GF-D8 (cell line): Measurements from ENCODE around the gene TBC1D2.

Experiments
- DNase-seq: peaks from one replicate; lab custom pipeline; 2025; lab: John Stamatoyannopoulos, UW

Gene TBC1D2

DNA sequence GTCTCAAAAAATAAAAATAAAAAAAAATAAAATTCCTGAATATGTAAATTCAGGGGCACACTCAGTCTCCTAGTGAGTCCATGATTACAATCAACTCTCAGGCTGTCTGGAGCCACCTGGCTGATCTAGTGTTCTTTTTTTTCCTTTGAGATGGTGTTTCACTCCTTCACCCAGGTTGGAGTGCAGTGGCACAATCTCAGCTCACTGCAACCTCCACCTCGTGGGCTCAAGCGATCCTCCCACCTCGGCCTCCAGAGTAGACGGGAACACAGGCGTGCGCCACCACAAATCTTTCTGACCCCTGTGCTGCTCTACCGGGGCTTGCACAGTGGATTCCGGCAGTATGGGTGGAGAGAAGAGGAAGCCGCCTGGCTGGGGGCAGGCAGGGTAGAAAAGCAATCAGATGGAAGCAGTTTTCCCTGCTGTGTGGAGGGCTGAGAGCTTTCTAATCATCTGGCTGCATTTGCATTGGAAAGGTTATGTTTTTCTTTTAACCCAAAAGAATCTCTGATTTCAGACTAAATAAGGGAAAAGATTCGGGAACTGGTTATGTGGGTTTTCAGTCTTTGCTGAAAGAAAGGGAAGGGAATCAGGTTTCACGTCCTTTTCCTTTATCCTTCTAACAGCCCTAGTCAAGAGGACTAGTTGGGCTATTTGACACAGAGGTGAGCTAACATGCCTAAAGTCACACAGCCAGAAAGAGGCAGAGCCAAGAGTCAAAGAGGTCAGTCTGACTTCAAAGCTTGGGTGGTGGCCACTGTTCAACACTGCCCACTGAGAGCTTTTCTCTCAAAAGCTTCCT lies 36.7 kb downstream of the TBC1D2 start:
- DNase-seq, result no peak

DNA sequence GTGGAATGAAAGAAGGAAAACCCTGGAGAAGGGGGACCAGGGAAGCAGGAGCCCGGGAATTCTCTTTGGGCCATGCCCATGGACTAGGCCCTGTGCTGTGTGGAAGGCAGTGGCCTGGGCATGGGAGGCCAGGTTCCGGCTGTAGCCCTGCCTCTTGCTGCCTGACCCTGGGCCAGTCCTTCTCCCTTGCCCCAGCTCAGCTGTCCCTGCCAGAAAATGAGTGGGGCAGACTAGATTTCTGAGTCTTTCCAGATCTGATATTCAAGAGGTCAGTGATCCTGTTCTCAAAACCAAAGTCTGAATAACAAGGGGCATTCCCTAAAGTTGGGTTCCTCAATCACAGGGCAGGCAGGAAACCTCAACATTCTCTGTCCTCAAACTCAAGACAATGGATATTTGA lies 38.2 kb downstream of the TBC1D2 start:
- DNase-seq, result no peak

DNA sequence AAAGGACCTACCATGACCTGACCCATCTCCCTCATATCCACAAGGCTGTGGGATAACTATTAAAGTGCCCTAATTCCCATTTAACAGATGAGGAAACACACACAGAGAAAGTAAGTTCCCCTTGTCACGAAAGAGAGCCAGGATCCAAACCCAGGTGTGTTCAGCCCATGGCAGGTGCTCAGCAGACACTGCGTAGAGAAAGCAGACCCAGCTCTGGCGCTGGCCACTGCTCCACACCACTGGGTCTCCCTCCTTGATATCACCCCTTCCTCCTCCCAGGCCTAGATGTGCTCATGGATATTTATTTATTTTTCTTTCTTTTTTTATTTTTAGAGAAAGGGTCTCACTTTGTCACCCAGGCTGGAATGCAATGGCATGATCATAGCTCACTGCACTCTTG lies 39.1 kb downstream of the TBC1D2 start:
- DNase-seq, result no peak

DNA sequence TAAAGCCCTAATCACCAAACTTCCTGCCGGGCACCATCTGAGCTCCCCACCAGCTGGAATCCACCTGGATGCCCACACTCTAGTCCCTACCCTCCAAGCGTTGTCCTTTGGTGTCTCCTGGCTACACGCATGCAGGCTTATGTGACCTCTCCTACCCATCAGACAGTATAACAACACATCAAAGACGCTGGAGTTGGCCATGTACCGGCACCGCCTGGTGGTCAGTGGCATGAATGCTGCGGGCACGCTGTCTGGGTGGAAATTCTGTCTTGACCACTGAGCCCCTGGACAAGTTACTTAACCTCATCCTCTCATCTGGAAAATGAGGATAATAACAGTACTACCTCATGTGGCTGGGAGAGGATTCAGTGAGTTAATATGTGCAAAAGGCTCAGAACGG lies 39.6 kb downstream of the TBC1D2 start:
- DNase-seq, result no peak

DNA sequence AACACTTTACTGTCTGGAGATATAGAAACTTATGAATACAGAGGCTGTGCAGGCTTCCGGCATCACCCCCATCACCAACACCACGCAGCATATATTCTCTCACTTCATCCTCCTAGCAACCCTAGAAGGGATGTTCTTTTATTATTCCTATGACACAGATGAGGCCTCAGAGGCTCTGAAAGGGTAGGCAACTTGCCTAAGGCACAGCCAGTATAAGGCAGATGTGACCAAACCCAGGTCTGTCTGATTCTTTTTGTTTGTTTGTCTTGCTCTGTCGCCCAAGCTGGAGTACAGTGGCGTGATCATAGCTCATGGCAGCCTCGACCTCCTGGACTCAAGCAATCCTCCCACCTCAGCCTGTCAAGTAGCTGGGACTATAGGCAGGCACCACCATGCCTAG lies 40.2 kb downstream of the TBC1D2 start:
- no peak for DNase-seq

DNA sequence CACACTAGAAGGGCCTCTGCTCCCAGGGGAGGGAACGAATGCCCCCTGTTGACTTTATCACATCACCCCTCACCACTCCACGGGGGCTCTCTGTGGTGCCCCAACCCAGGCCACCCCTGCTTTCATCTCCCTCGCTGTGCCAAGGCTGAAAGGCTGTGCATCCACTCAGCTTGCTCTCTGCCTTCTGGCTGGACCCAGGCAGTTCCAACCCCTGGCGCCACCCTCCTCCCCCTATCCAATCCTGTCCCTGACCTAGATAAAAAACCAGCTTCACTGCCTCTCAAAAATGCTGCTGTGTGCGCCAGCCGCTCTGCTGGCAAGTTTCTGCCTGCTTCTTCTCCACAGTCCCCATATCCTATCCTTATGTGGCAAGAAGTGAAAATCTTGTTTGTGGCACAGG lies 40.6 kb downstream of the TBC1D2 start:
- no peak for DNase-seq

DNA sequence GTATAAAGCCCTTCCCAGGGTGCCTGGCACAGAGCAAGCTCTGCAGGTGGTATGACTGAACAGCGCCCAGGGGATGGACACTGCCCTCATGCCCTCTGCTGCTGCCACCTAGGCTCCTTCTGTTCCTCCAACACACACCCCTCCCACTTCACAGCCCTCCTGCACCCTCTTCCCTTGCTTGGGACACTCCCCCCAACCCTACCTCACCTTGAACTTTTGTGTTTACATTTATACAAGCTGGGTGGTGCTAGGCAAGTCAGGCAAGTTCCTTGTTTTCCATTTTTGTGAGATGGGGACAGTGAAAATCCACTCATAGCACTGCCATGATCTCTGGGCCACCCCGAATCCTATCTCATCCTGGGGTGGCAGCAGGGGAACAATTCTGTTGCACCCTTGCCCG lies 44.2 kb downstream of the TBC1D2 start:
- DNase-seq, result no peak

DNA sequence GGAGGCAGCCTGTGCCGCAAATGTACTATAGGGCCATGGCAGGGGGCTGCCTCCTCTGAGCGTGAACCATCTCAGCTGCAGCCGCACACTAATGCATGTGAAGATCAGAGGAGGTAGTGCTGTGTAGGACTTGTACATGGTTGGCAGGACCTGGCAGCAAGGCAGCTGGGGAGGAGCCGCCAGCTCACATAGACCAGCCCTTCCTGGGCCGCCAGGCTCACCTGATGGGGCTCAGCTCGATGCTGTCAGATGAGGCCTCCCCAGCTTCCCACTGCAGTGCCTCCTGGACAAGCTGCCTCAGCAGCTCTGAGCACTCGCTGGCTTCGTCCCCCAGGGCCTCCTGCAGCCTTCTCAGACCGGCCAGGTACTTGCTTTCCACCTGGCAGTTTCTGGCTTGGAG lies 45.0 kb downstream of the TBC1D2 start:
- no peak for DNase-seq

DNA sequence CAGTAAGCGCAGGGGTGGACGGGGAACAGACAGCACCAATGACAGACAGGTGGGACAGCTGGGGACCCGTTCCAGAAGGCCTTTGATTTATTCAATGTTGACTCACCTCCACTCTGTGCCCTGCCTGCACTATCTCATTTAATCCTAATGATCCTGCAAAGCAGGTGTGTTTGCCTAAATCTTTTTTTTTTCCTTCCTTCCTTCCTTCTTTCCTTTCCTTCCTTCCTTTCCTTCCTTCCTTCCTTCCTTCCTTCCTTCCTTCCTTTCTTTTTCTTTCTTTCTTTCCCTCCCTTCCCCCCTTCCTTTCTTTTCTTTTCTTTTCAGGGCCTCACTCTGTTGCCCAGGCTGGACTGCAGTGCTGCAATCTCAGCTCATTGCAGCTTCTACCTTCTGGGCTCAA lies 45.9 kb downstream of the TBC1D2 start:
- DNase-seq, result no peak

DNA sequence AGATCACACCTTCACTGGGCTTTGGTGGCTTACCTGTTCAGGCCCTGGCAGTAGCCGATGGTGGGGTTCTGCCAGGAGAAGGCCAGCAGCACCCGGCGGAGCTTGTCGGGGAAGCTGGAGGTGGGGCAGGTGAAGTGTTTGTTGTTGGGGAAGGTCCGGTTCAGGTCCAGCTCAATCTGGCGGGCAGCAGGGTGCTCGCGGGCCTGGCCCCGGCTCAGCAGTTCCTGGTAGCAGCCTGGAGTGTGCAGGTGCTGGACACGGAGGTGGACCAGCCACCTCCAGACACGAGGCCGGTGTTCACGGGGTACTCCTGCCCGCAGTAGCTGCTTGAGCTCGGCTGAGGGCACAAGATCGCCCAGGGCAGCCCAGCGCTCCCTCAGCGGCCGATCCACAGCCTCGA lies 46.8 kb downstream of the TBC1D2 start:
- DNase-seq, result no peak

DNA sequence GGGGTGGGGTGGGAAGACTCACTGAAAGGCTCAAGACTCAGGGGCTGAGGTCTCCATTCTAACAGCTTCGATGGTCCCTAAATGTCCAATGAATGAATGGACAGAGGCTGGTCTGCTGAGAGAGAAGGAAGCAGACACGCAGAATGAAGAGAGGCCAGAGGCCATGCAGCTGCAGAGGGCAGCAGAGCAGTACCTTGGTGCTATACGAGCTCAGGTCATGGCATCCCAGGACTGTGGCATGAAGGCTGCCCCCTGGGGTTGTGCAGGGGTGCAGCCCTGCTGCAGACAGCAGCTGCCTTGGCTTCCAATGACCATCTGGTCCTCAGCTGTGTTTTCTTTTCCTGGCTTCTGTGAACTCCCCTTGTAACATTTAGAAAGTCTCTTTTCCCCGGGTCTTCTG lies 47.8 kb downstream of the TBC1D2 start:
- DNase-seq, result no peak

DNA sequence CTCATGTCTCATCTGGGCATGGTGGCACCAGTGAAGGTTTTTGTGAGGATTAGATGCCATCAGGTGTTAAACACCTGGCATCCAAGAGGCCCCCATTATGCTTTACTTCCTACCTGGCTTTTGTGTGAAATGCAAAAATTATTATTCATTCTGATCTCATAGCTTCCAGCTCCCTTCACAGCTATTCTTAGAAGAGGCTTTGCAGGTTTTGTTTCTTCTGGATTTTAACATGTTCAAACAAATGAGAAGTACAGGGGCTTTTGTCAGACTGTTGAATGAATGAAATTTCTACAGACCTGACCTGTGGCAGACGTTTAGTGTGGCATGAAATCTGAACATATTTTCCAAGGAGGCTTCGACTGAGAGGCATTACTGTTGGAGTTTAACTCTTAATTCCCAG lies 48.7 kb downstream of the TBC1D2 start:
- DNase-seq, result no peak

DNA sequence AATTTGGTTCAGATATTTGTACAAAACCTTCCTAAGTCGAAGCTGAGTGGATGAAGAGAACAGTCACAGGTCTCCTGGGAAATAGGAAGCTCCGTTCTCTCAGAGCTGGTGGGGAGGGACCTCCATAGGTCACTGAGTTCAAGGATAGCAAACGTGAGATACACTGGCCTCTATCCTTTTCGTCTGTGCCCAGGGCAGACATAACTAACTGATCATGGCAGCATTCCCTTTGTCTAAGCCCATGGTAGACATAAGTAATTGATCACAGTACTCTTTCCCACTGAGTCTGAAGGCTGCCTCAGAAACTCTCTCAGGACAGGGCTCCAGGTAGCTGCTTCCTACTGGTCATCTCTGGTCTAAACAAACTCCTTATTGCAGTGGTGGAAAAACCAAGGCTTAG lies 50.8 kb downstream of the TBC1D2 start:
- DNase-seq, result no peak

DNA sequence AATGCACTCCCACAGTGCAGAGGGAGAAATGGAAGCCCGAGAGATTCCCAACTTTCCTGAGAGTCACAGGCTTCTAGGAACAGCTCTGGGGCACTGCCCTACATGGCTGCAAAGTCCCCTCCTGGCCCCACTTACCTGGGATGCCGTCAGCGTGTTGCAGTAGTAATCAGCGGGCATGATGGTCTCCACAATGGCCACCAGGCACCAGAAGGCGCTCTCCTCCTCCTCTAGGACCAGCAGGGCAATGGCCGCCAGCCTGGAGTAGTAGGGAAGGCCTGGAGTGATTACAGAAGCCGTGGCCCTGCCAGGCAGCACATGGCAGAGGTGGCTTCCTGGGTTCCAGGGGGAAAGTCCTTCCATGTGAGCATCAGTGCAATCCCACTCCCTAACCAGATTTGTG lies 52.3 kb downstream of the TBC1D2 start:
- no peak for DNase-seq

DNA sequence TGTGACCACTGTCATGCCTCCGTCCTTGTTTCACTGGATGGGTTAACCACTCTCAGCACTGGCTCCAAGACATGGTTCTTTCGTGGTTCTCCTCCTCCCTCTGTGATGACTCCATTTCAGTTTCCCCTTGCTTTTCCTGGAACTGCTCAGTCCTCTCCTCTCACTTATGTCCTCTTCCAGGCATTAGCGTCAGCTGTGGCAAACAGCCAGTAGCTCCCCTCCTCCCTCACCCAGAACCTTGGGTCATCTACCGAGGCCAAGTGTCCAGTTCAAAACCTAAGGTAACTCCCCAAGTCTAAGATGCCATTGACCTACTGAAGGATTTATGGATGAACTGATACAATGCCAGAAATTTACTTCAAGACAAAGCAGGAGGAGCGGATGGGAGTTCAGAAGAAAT lies 53.2 kb downstream of the TBC1D2 start:
- no peak for DNase-seq

DNA sequence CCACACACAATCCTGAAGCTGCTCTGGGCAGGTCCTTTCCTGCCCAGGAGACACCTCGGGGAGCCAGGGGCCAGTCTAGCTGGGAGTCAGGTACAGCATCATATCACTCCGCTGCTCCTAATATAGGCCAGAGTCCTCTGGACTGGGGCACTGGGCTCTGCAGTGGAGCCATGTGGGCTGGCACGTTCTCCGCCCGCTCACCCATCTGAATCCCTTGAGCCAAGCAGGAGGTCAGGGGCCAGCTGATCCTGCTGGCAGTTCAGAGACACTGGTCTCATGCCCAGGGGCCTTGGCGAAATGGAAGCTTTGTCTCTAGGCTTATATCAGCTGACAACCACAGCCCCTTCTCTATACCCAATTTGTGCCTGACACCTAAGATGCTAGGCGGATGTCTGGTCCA lies 53.7 kb downstream of the TBC1D2 start:
- DNase-seq, result no peak

DNA sequence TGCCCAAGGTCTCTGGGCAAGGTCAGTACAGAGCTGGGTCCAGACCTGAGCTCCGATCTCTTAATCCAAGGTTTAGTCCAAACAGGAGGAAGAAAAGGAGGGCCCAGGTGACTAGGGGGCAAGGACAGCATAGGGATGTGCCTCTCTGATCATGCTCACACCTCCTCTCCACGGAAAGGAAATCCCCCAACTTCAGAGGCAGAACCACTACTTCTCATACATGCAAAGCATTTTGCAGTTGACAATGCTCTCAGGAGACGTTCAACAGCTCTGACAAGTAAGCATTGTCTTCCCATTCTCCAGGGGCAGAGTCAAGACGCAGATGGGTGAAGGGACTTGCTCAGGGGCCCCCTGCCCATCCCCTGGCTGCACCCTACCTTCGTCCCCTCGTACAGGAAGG lies 54.3 kb downstream of the TBC1D2 start:
- no peak for DNase-seq

DNA sequence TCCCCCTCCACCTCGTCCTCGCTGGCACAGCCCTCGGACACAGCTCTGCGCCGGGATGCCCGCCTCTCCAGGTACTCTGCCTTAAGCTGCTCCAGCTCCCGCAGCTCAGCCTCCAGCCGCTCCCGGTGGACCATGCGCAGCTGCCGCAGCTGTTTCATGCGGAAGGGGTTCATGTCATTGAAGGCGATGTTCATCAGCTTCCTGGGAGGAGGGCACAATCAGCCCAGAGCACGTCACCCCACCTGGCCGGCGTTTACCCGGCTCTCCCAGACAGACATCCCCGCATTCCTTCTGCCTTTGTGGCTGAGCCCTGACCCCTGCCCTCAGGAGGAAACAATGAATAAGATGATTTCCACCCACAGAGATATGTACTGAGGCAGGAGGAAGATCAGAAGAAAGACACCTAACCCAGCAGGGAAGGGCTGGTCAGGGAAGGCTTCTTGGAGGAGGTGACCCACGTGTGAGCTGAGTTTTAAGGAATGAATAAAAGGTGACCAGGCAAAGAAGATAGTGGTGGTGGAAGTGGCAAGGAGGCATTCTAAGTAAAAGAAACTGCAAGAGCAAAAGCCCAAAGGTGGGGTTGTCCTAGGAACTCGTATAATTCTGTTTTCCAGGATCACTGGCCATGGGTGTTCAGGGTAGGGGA lies 55.9 kb downstream of the TBC1D2 start:
- DNase-seq, result no peak

DNA sequence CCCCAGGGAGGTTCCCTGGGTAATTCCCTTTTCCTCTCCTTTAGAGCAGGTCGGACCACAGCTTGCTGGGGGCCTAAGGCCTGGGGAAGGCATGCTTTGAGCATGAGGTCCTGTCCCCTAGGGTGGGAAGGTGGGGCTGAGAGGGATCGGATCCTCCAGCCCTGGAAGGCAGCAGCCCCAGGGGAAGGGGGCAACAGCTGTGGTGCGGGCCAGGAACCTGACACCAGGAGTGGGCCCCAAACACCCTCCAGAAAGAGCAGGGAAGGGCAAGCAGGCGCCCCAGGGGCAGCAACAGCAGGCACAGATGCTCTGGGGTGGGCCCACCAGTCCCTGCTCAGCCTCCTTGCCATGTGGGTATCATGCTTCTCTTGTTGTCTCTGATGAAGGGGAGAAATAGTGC lies 59.8 kb downstream of the TBC1D2 start:
- no peak for DNase-seq

DNA sequence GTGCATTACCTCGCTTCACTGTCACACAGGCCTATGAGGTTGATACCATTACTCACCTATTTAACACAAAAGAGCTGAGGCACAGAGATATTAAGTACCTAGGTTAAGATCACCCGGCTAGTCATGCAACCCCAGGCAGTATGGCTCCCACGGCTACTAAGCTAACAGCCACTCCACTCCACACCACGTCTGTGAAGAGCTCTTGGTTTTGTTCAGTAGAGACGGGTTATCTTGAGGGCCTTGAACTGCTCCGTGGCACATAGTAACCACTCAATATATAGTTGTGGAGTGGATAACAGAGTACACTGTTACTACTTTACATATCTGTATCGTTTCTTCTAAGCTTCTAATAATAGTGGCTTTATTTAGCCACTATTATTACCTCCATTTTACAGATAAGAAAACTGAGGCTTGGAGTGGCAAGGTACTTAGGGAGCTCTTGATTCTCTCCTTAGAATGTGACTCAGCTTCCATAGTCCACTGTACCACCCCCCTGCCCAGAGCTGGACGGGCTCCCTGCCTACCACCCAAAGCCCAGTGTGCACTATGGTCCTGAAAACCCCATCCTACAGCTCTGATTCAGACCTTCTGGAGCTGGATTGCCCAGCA lies 62.0 kb downstream of the TBC1D2 start:
- no peak for DNase-seq

DNA sequence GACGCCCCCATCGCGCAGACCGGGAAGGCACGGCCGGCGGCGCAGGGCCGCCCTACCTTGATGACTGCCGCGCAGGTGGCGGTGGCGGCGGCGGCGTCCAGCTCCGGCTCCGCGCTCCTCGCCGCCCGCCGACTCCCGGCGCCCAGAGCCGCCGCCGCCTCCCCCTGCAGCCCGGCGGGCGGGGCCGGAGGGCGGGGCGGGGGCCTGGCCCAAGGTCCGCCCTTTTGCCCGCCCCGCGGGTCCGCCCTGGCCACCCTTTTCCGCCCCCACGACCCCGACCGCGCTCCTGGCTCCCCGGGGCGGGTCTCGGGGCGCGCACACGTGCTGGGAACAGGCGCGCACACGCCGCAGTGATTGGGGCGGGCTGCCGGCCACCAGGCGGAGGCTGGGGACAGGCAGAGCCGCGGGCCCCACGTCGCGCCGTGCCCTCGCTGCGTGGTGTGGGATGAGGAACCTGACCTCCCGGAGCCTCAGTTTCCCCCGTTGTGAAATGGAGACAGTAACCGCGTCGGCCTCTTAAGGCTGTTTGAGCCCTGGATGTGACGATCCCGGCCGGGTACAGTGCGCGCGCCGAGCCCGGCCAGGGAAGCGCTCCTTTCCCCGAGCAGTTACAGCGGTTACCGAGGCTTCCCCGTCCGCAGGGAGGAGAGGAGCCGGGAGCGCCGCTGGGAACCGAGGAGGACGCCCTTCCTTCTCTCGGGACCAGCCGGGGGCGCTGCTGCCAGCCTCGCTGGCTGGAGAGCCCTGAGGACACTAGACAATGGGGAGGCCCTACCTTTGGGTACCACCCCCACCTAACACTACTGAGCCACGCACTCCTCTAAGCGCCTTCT lies 62.7 kb downstream of the TBC1D2 start, which contains the start of gene CORO2A:
CORO2A (minus strand) TSS at position 135 of the 833 bp plus-strand sequence. CDS start 34,977 bp downstream, outside the sequence.
- DNase-seq, result peak; percentile 36
